Neural cell (in vitro differentiated cells): ENCODE results near the gene NMT1. TPM values are rescaled to one million over a fixed set of nuclear protein-coding genes. Genes with fewer than 3 reads are reported as not detected.

Experiments used
- H2AFZ ChIP-seq: fragments of 200-600, 300-800 bp; sonication (generic), shearing (Covaris generic); 2 replicates; pipeline ENCODE4 v1.6.0; 2014; ENCODE audit warnings: low read depth, mild to moderate bottlenecking, antibody characterized with exemption, low read length, moderate library complexity
- H3F3A ChIP-seq: fragments of 200-600 bp; shearing (Covaris generic); 2 replicates; pipeline ENCODE4 v1.6.1; 2016; ENCODE audit warnings: mild to moderate bottlenecking, moderate library complexity, mixed read lengths, antibody characterized with exemption, low read length; ENCODE audit not compliant: insufficient read depth, poor library complexity, severe bottlenecking
- H3K27ac ChIP-seq: fragments of 200-600, 300-800 bp; sonication (generic), shearing (Covaris generic); 2 replicates; pipeline ENCODE4 v1.5.1; 2014; ENCODE audit warnings: mild to moderate bottlenecking, low read length, moderate library complexity
- H3K27me3 ChIP-seq: fragments of 300-800, 200-600 bp; sonication (generic), shearing (Covaris generic); 2 replicates; pipeline ENCODE4 v1.6.0; 2014; ENCODE audit warnings: mild to moderate bottlenecking, low read depth, low read length, moderate library complexity; ENCODE audit not compliant: insufficient read depth
- H3K36me3 ChIP-seq: fragments of 300-800, 200-600 bp; sonication (generic), shearing (Covaris generic); 2 replicates; pipeline ENCODE4 v1.5.1; 2014; ENCODE audit warnings: mild to moderate bottlenecking, antibody characterized with exemption, low read length, moderate library complexity; ENCODE audit not compliant: insufficient read depth
- H3K4me2 ChIP-seq: fragments of 300-800, 200-600 bp; sonication (generic), shearing (Covaris generic); 2 replicates; pipeline ENCODE4 v1.6.0; 2014; ENCODE audit warnings: mild to moderate bottlenecking, low read length
- H3K4me3 ChIP-seq: fragments of 300-800, 200-600 bp; sonication (generic), shearing (Covaris generic); 2 replicates; pipeline ENCODE4 v1.5.1; 2014; ENCODE audit warnings: mild to moderate bottlenecking, low read length, moderate library complexity
- H3K79me2 ChIP-seq: fragments of 200-600 bp; shearing (Covaris generic); replicated peaks from 2 replicates; pipeline ENCODE4 v1.6.0; 2014; ENCODE audit warnings: mild to moderate bottlenecking, low read length, moderate library complexity; ENCODE audit not compliant: insufficient read depth
- H3K9ac ChIP-seq: fragments of 300-800, 200-600 bp; sonication (generic), shearing (Covaris generic); 2 replicates; pipeline ENCODE4 v1.6.1; 2016; ENCODE audit warnings: mild to moderate bottlenecking, low read length, mixed read lengths
- H3K9me2 ChIP-seq: fragments of 200-600 bp; shearing (Covaris generic); 2 replicates; pipeline ENCODE4 v1.6.1; 2016; ENCODE audit warnings: mild to moderate bottlenecking, low read length, mixed read lengths; ENCODE audit not compliant: insufficient read depth
- H3K9me3 ChIP-seq: fragments of 200-600, 300-800 bp; sonication (generic), shearing (Covaris generic); 2 replicates; pipeline ENCODE4 v1.6.1; 2016; ENCODE audit warnings: mild to moderate bottlenecking, mixed run types, low read length, moderate library complexity, mixed read lengths
- H4K20me1 ChIP-seq: fragments of 200-600 bp; shearing (Covaris generic); 2 replicates; pipeline ENCODE4 v1.6.1; 2016; ENCODE audit warnings: mild to moderate bottlenecking, mixed run types; ENCODE audit not compliant: insufficient read depth
- EP300 ChIP-seq: fragments of 450-650 bp; conservative IDR thresholded peaks from 2 replicates; pipeline ENCODE4 v1.6.1; 2014; ENCODE audit warnings: antibody characterized with exemption, mild to moderate bottlenecking, moderate library complexity; ENCODE audit not compliant: poor library complexity, severe bottlenecking
- EZH2 ChIP-seq: fragments of 200-600, 300-800 bp; shearing (Covaris generic), sonication (generic); IDR thresholded peaks from 2 replicates; pipeline ENCODE4 v1.6.1; 2014; ENCODE audit warnings: antibody characterized with exemption, low read length, borderline replicate concordance, mild to moderate bottlenecking; ENCODE audit not compliant: insufficient read depth, poor library complexity, severe bottlenecking
- MXI1 ChIP-seq: fragments of 450-650 bp; conservative IDR thresholded peaks from 2 replicates; pipeline ENCODE4 v1.6.1; 2014; ENCODE audit warnings: antibody characterized with exemption, mild to moderate bottlenecking; ENCODE audit not compliant: poor library complexity, severe bottlenecking
- POLR2AphosphoS5 ChIP-seq: IDR thresholded peaks from 2 replicates; pipeline ENCODE4 v1.6.1; 2012
- RAD21 ChIP-seq: fragments of 450-650 bp; conservative IDR thresholded peaks from 2 replicates; pipeline ENCODE4 v1.6.1; 2014; ENCODE audit warnings: antibody characterized with exemption, mild to moderate bottlenecking, moderate library complexity
- SMC3 ChIP-seq: fragments of 450-650 bp; conservative IDR thresholded peaks from 2 replicates; pipeline ENCODE4 v1.6.1; 2014; ENCODE audit warnings: antibody characterized with exemption, mild to moderate bottlenecking, moderate library complexity; ENCODE audit not compliant: poor library complexity
- TAF1 ChIP-seq: IDR thresholded peaks from 2 replicates; pipeline ENCODE4 v1.6.1; 2012; ENCODE audit warnings: low read depth
- polyA plus RNA-seq: library from polyadenylated mRNA; depleted of rRNA; stranded (reverse); fragments of >200 nt; gene quantifications from 2 replicates; pipeline ENCODE4 v1.2.3, GENCODE V29; 2014
- TF ChIP-seq, protein P1 (sequence below): IDR thresholded peaks from 2 replicates; pipeline ENCODE4 v1.6.1; 2012; ENCODE audit warnings: borderline replicate concordance
- TF ChIP-seq, protein P2 (sequence below): fragments of 450-650 bp; IDR thresholded peaks from 2 replicates; pipeline ENCODE4 v1.5.1; 2014; ENCODE audit warnings: antibody characterized with exemption, mild to moderate bottlenecking, moderate library complexity; ENCODE audit not compliant: poor library complexity, severe bottlenecking

The NMT1 gene
- polyA plus RNA-seq, 1 donor from 2014 or later = 23.4 TPM

DNA sequence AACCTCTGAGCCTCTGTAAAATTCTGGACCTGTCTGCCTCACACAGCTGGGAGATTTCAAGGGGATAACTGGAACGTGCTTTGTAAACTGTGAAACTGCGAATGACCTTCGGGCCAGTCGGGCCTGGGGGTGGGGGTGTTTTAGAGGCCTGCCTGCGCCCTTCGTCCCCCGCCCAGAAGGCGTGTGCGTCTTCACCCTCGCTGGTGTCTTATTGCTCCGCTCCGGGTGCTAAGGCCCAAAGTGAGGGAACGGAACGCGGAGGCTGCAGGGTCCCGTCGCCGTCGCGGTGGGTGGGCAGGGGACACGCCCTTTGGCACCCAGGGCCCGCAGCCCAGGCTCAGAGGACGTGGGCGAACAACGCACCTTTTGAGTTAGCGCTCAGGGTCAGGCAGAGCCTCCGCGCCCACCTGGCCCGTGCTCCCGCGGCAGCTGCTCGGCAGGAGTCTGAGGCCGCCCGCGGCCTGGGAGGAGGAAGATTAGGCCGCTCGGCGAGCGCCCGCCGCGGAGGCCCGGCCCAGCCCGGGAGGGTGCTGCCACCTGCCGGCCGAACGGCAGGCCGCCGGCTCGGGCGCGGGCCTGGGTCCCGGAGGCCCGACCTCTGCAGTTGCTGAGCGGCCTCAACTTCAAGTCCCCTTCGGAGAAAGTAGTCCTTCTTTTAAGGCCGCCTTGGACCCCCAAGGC, 39.4 kb upstream of the NMT1 start:
- no peak overlapping the region for H3K27ac ChIP-seq
- no peaks in the 10 kb centered on the region for H3K9me2 ChIP-seq
- TF ChIP-seq EZH2 (no peak), POLR2AphosphoS5 (no peak), MXI1 (peak; percentile 48), RAD21 (peak; percentile 89), EP300 (peak; percentile 19), SMC3 (peak; percentile 92), TAF1 (no peak)
- TF ChIP-seq, protein P1, sequence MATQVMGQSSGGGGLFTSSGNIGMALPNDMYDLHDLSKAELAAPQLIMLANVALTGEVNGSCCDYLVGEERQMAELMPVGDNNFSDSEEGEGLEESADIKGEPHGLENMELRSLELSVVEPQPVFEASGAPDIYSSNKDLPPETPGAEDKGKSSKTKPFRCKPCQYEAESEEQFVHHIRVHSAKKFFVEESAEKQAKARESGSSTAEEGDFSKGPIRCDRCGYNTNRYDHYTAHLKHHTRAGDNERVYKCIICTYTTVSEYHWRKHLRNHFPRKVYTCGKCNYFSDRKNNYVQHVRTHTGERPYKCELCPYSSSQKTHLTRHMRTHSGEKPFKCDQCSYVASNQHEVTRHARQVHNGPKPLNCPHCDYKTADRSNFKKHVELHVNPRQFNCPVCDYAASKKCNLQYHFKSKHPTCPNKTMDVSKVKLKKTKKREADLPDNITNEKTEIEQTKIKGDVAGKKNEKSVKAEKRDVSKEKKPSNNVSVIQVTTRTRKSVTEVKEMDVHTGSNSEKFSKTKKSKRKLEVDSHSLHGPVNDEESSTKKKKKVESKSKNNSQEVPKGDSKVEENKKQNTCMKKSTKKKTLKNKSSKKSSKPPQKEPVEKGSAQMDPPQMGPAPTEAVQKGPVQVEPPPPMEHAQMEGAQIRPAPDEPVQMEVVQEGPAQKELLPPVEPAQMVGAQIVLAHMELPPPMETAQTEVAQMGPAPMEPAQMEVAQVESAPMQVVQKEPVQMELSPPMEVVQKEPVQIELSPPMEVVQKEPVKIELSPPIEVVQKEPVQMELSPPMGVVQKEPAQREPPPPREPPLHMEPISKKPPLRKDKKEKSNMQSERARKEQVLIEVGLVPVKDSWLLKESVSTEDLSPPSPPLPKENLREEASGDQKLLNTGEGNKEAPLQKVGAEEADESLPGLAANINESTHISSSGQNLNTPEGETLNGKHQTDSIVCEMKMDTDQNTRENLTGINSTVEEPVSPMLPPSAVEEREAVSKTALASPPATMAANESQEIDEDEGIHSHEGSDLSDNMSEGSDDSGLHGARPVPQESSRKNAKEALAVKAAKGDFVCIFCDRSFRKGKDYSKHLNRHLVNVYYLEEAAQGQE = no peak
- TF ChIP-seq, protein P2, sequence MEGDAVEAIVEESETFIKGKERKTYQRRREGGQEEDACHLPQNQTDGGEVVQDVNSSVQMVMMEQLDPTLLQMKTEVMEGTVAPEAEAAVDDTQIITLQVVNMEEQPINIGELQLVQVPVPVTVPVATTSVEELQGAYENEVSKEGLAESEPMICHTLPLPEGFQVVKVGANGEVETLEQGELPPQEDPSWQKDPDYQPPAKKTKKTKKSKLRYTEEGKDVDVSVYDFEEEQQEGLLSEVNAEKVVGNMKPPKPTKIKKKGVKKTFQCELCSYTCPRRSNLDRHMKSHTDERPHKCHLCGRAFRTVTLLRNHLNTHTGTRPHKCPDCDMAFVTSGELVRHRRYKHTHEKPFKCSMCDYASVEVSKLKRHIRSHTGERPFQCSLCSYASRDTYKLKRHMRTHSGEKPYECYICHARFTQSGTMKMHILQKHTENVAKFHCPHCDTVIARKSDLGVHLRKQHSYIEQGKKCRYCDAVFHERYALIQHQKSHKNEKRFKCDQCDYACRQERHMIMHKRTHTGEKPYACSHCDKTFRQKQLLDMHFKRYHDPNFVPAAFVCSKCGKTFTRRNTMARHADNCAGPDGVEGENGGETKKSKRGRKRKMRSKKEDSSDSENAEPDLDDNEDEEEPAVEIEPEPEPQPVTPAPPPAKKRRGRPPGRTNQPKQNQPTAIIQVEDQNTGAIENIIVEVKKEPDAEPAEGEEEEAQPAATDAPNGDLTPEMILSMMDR = peak; percentile 93
- peaks cover 23% of the 10 kb centered on the region for H3K27me3 ChIP-seq
- H3K4me2 ChIP-seq = no peak overlapping the region
- H2AFZ ChIP-seq = no peak overlapping the region
- peak overlapping the region; percentile 54 for H3K4me3 ChIP-seq
- no peaks in the 10 kb centered on the region for H3F3A ChIP-seq
- no peaks in the 10 kb centered on the region for H3K79me2 ChIP-seq
- H3K9me3 ChIP-seq = no peaks in the 10 kb centered on the region
- no peaks in the 10 kb centered on the region for H3K36me3 ChIP-seq
- H4K20me1 ChIP-seq = no peaks in the 10 kb centered on the region
- H3K9ac ChIP-seq = no peak overlapping the region

DNA sequence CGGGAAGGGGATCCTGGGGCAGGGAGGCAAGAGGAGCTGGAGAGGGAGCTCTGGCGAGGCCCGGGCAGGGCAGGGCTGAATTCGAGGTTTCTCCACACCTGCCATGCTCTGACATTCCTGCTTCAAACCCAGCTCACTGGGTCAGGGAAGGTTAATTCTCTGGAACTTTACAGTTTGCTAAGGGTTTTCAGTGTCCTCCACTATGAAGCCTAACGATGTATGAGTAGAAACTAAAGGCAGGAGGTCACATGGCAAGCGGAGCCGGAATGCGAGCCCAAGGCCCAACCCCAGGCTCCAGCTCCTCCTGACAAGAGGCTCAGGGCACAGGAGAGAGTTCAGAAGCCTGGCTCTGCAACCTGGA, 38.8 kb upstream of the NMT1 start:
- Histone ChIP-seq H3K79me2 (no peaks in the 10 kb centered on the region), H3K9ac (no peak overlapping the region), H3F3A (no peaks in the 10 kb centered on the region), H3K4me3 (no peak overlapping the region), H3K27me3 (peaks cover 23% of the 10 kb centered on the region), H3K9me3 (no peaks in the 10 kb centered on the region), H3K4me2 (no peak overlapping the region), H3K36me3 (no peaks in the 10 kb centered on the region), H2AFZ (no peak overlapping the region), H4K20me1 (no peaks in the 10 kb centered on the region), H3K9me2 (no peaks in the 10 kb centered on the region), H3K27ac (no peak overlapping the region)
- TF ChIP-seq EZH2 (no peak), RAD21 (peak; percentile 7), SMC3 (no peak), POLR2AphosphoS5 (no peak)
- TF ChIP-seq, protein P1 = no peak
- TF ChIP-seq, protein P2 = no peak
